ENCODE measurements around the gene POU2AF3.
A peak's percentile ranks its signal among the peaks of the same experiment; 100 is the strongest.

POU2AF3 gene

DNA sequence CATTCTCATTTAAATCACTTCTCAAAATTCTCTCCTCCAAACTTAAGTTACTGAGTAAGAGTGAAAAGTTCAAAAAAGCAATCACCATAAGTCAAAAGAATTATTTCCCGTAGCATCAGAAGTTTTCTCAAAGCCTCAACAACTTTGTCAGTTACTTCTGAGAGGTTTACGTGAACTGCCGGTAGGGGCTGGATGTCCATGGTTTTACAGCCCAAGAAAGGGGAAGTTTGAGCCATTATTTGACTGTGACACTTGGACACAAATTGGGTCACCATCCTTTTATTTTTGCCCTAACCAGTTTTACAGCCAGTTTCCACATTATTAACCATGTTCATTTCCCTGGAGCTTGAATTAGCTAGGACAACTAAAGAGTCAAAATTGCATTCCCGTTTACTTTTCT is 7.5 kb downstream of the POU2AF3 start:
- H3K4me3 ChIP-seq (ENCODE audit: low read depth, low read length): peak overlapping the region; percentile 57
- DNase-seq (ENCODE audit: low read depth): no peak
- TF ChIP-seq, protein P1, sequence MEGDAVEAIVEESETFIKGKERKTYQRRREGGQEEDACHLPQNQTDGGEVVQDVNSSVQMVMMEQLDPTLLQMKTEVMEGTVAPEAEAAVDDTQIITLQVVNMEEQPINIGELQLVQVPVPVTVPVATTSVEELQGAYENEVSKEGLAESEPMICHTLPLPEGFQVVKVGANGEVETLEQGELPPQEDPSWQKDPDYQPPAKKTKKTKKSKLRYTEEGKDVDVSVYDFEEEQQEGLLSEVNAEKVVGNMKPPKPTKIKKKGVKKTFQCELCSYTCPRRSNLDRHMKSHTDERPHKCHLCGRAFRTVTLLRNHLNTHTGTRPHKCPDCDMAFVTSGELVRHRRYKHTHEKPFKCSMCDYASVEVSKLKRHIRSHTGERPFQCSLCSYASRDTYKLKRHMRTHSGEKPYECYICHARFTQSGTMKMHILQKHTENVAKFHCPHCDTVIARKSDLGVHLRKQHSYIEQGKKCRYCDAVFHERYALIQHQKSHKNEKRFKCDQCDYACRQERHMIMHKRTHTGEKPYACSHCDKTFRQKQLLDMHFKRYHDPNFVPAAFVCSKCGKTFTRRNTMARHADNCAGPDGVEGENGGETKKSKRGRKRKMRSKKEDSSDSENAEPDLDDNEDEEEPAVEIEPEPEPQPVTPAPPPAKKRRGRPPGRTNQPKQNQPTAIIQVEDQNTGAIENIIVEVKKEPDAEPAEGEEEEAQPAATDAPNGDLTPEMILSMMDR (IDR thresholded peaks at IDR 0.05; ENCODE audit: control insufficient read depth, extremely low read depth, insufficient read depth): no peak

DNA sequence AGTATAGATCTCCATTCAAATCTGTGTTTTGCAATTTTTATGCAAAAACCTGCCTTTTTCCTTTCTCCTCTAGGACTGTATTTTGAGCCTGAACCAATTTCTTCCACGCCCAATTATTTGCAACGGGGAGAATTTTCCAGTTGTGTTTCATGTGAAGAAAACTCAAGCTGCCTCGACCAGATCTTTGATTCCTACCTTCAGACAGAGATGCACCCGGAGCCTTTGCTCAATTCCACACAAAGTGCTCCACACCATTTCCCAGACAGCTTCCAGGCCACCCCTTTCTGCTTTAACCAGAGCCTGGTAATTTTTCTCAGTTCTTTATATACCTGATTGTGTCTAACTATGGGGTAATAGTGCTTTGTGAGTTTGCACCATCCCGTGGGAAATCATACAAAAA is 8.0 kb downstream of the POU2AF3 start:
- TF ChIP-seq, protein P1 (IDR thresholded peaks at IDR 0.05; ENCODE audit: control insufficient read depth, extremely low read depth, insufficient read depth): no peak
- DNase-seq (ENCODE audit: low read depth): no peak
- H3K4me3 ChIP-seq (ENCODE audit: low read depth, low read length): 0 out of 2 replicates have a peak overlapping the region, but pooled peaks have one; percentile 57

DNA sequence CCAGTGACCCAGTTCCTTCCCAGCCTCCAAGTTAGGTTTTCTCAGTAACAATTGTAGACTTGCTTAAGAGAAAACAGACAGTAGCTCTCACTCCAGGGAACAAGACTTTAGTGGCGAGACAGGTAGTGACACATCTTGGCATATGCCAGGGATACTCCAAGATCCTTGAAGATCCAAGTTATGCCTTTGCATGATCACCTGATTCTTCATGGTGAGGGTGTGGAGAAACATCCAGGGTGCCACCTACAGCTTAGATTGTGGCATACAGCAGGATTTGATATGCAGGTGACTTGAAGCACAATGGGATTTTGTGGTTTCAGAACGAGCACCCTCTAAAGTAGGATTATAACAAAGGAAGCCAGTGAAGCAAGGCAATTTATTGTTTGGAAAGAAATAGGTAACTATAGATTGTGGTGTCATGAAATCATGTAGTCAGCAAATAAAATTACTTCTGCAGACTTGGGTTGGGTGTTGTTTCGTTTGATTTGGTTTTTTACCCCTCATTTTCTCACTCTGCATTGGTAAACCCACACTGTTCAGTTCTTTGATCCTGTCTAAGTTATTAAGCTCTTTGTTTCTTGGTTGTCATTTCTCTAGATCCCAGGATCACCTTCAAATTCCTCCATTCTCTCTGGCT is 9.2 kb downstream of the POU2AF3 start:
- no peak for DNase-seq (ENCODE audit: low read depth)
- no peak overlapping the region for H3K4me3 ChIP-seq (ENCODE audit: low read depth, low read length)
- TF ChIP-seq, protein P1 (IDR thresholded peaks at IDR 0.05; ENCODE audit: control insufficient read depth, extremely low read depth, insufficient read depth): 0 out of 2 replicates have a peak, but pooled peaks have one; percentile 14

DNA sequence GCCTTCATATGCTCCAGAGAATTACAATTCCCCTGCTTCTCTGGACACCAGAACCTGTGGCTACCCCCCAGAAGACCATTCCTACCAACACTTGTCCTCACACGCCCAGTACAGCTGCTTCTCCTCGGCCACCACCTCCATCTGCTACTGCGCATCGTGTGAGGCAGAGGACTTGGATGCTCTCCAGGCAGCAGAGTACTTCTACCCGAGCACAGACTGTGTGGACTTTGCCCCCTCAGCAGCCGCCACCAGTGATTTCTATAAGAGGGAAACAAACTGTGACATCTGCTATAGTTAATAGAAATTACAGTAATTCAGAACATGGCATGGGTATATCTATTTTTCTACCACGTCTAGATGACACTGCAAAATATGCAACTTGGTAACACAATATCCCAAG is 9.8 kb downstream of the POU2AF3 start:
- DNase-seq (ENCODE audit: low read depth): no peak
- H3K4me3 ChIP-seq (ENCODE audit: low read depth, low read length): no peak overlapping the region
- TF ChIP-seq, protein P1 (IDR thresholded peaks at IDR 0.05; ENCODE audit: control insufficient read depth, extremely low read depth, insufficient read depth): no peak

DNA sequence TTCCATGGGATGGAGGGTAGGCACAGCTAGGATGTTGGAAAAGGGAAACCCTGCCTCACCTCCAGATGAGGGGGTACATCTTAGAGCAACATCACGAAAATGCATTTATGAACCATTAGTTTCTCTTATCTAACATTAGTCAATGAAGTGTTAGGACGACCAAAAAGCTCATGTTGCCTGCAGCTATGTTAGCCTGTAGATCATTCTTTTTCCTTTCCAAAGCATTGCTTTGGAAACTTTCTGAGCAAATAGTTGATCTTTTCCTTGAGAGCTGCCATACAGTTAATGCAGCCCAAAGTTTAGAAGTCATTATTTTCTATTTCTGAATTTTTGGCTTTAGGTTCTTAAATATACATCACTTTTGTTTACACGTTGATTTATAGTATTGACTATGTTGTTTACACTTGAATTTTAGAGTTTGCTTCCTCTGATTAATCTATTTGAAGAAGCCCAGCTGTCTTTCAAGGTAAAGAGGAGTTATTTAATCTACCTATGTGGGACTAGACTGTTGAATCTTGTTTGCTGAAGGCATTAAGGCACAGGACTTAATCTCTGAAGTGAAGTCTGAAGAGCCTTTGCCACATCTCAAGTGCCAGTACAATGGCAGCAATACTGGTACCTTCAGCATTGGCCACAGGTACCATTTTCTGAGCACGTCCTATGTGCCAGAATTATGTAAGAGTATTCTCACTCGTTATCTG is 11.0 kb downstream of the POU2AF3 start:
- no peak overlapping the region for H3K4me3 ChIP-seq (ENCODE audit: low read depth, low read length)
- TF ChIP-seq, protein P1 (IDR thresholded peaks at IDR 0.05; ENCODE audit: control insufficient read depth, extremely low read depth, insufficient read depth): no peak
- peak; percentile 95 for DNase-seq (ENCODE audit: low read depth)

DNA sequence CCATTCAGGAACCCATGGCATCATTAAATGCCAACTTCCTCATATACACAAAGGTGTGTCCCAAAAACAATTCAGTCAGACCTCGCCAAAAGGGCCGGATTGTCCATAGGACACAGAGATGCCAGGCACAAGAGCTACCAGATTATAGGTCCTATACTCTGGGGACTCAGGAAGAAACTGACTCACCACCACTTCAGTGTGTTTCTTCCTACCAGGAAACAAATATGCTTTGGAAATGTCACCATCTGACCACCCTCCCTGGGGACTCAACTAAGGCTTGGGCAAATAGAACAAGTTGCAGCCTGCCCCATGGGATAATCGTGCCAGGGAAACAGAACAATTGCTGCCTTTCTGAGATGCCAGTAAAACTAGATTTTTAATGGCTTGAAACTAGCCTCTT is 11.7 kb downstream of the POU2AF3 start:
- 0 out of 2 replicates have a peak overlapping the region, but pooled peaks have one; percentile 2 for H3K4me3 ChIP-seq (ENCODE audit: low read depth, low read length)
- peak; percentile 39 for DNase-seq (ENCODE audit: low read depth)
- TF ChIP-seq, protein P1 (IDR thresholded peaks at IDR 0.05; ENCODE audit: control insufficient read depth, extremely low read depth, insufficient read depth): no peak

Measured in LNCaP clone FGC (cell line).